GM18505 (cell line): ENCODE data around the gene ANKRA2.
A peak's percentile ranks its signal among the peaks of the same experiment; 100 is the strongest.

ENCODE experiments used
- ATAC-seq: cut with Tn5 transposase; IDR thresholded peaks from one replicate; pipeline ENCODE4 v1.9.1; 2021; ENCODE audit not compliant: unreplicated experiment
- POLR2A ChIP-seq: IDR thresholded peaks from 4 replicates; pipeline ENCODE4 v1.6.1; 2011; ENCODE audit warnings: borderline replicate concordance; ENCODE audit not compliant: insufficient read depth, insufficient read length; ENCODE audit errors: extremely low read depth

Gene ANKRA2

GRCh38 chr5:73582285-73583145, 17.1 kb upstream of the ANKRA2 start:
- no peak for ATAC-seq
- no peak for TF ChIP-seq POLR2A

- no peak for ATAC-seq
- no peak for TF ChIP-seq POLR2A
Observed at GRCh38 chr5:73565969-73566547, 619 bp upstream of the ANKRA2 start.

GRCh38 chr5:73564675-73565074, 764 bp downstream of the ANKRA2 start:
- ATAC-seq: peak; percentile 1
- TF ChIP-seq POLR2A: no peak

- no peak for TF ChIP-seq POLR2A
- ATAC-seq: no peak
Observed at GRCh38 chr5:73564018-73564417, 1.4 kb downstream of the ANKRA2 start.

- TF ChIP-seq POLR2A: no peak
- ATAC-seq: no peak
Observed at GRCh38 chr5:73558950-73559349, 6.5 kb downstream of the ANKRA2 start.

- ATAC-seq: no peak
- TF ChIP-seq POLR2A: no peak
Observed at GRCh38 chr5:73552642-73553041, 12.8 kb downstream of the ANKRA2 start.

- no peak for TF ChIP-seq POLR2A
- ATAC-seq: no peak
Observed at GRCh38 chr5:73550016-73550415, 15.4 kb downstream of the ANKRA2 start.

- no peak for TF ChIP-seq POLR2A
- ATAC-seq: no peak
Observed at GRCh38 chr5:73545403-73545779, 20.0 kb downstream of the ANKRA2 start.

- no peak for TF ChIP-seq POLR2A
- ATAC-seq: no peak
Observed at GRCh38 chr5:73544429-73545402, 20.7 kb downstream of the ANKRA2 start.

GRCh38 chr5:73542020-73542419, 23.4 kb downstream of the ANKRA2 start:
- no peak for ATAC-seq
- no peak for TF ChIP-seq POLR2A

GRCh38 chr5:73540192-73540591, 25.2 kb downstream of the ANKRA2 start:
- no peak for ATAC-seq
- no peak for TF ChIP-seq POLR2A

GRCh38 chr5:73539730-73540129, 25.7 kb downstream of the ANKRA2 start:
- no peak for ATAC-seq
- TF ChIP-seq POLR2A: no peak

GRCh38 chr5:73534971-73535370, 30.5 kb downstream of the ANKRA2 start:
- no peak for ATAC-seq
- no peak for TF ChIP-seq POLR2A
